ELF-1 (cell line): ENCODE measurements around the gene CUTA.
"Not testable (repeated sequence)": the region's sequence is repeated elsewhere in the genome, so short reads cannot be mapped to it uniquely, and the experiment has no call there.

Experiments used
- DNase-seq: peaks from one replicate; pipeline ENCODE4 v3.0.0-alpha.2; 2016; ENCODE audit warnings: low read depth, low spot score

The CUTA gene

GRCh38 chr6:33372526-33373123, 45.3 kb downstream of the CUTA start:
- no peak for DNase-seq

- DNase-seq: not testable (repeated sequence)
Observed at GRCh38 chr6:33371901-33372300, 46.0 kb downstream of the CUTA start.

GRCh38 chr6:33367715-33368025, 50.2 kb downstream of the CUTA start:
- not testable (repeated sequence) for DNase-seq

GRCh38 chr6:33367009-33367714, 50.7 kb downstream of the CUTA start:
- no peak for DNase-seq
